Panc1 (cell line): ENCODE measurements around the gene UBASH3A.

Experiments used
- POLR2AphosphoS5 ChIP-seq: IDR thresholded peaks from 2 replicates; pipeline ENCODE4 v1.6.1; 2012; ENCODE audit warnings: mild to moderate bottlenecking, low read depth, low read length, moderate library complexity
- TF ChIP-seq, protein P1 (sequence below): fragments of 450-650 bp; IDR thresholded peaks from 2 replicates; pipeline ENCODE4 v1.5.1; 2017; ENCODE audit warnings: mild to moderate bottlenecking
- TF ChIP-seq, protein P2 (sequence below), 2 experiments: IDR thresholded peaks; 2 replicates each; pipeline ENCODE4 v1.6.1; 2011 to 2012; ENCODE audit warnings: low read depth in 2 of 2, control low read depth in 1 of 2, low read length in 1 of 2, mild to moderate bottlenecking in 1 of 2, moderate library complexity in 1 of 2; ENCODE audit not compliant: insufficient read depth in 1 of 2

GRCh38 chr21:42411197-42411869, 7.6 kb downstream of the UBASH3A start:
- TF ChIP-seq, protein P1, sequence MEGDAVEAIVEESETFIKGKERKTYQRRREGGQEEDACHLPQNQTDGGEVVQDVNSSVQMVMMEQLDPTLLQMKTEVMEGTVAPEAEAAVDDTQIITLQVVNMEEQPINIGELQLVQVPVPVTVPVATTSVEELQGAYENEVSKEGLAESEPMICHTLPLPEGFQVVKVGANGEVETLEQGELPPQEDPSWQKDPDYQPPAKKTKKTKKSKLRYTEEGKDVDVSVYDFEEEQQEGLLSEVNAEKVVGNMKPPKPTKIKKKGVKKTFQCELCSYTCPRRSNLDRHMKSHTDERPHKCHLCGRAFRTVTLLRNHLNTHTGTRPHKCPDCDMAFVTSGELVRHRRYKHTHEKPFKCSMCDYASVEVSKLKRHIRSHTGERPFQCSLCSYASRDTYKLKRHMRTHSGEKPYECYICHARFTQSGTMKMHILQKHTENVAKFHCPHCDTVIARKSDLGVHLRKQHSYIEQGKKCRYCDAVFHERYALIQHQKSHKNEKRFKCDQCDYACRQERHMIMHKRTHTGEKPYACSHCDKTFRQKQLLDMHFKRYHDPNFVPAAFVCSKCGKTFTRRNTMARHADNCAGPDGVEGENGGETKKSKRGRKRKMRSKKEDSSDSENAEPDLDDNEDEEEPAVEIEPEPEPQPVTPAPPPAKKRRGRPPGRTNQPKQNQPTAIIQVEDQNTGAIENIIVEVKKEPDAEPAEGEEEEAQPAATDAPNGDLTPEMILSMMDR = no peak
- no peak for TF ChIP-seq POLR2AphosphoS5
- TF ChIP-seq, protein P2, sequence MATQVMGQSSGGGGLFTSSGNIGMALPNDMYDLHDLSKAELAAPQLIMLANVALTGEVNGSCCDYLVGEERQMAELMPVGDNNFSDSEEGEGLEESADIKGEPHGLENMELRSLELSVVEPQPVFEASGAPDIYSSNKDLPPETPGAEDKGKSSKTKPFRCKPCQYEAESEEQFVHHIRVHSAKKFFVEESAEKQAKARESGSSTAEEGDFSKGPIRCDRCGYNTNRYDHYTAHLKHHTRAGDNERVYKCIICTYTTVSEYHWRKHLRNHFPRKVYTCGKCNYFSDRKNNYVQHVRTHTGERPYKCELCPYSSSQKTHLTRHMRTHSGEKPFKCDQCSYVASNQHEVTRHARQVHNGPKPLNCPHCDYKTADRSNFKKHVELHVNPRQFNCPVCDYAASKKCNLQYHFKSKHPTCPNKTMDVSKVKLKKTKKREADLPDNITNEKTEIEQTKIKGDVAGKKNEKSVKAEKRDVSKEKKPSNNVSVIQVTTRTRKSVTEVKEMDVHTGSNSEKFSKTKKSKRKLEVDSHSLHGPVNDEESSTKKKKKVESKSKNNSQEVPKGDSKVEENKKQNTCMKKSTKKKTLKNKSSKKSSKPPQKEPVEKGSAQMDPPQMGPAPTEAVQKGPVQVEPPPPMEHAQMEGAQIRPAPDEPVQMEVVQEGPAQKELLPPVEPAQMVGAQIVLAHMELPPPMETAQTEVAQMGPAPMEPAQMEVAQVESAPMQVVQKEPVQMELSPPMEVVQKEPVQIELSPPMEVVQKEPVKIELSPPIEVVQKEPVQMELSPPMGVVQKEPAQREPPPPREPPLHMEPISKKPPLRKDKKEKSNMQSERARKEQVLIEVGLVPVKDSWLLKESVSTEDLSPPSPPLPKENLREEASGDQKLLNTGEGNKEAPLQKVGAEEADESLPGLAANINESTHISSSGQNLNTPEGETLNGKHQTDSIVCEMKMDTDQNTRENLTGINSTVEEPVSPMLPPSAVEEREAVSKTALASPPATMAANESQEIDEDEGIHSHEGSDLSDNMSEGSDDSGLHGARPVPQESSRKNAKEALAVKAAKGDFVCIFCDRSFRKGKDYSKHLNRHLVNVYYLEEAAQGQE (IDR thresholded peaks at IDR 0.05; ENCODE audit: insufficient read depth in 1 of 2, low read depth in 2 of 2, low read length in 1 of 2) = no peak
